Germinal center (tissue), 1 donor: ENCODE data around the gene CASP6.
A peak's percentile ranks its signal among the peaks of the same experiment; 100 is the strongest.

Experiments
- DNase-seq: peaks from one replicate; pipeline ENCODE4 v3.0.0; 2012; ENCODE audit warnings: mixed read lengths, low spot score

Gene CASP6

GRCh38 chr4:109702950-109703663 lies at the start of gene CASP6:
Gene CASP6 (minus strand): TSS chr4:109703445. CDS start chr4:109703395, 50 bp downstream.
- DNase-seq = peak; percentile 77

GRCh38 chr4:109752525-109752924 lies 49.3 kb upstream of the CASP6 start:
- no peak for DNase-seq

GRCh38 chr4:109751852-109752251 lies 48.6 kb upstream of the CASP6 start:
- DNase-seq = no peak

GRCh38 chr4:109750652-109751244 lies 47.5 kb upstream of the CASP6 start:
- no peak for DNase-seq

- no peak for DNase-seq
These were observed 46.3 kb upstream of the CASP6 start for GRCh38 chr4:109749388-109750082.

GRCh38 chr4:109748114-109748513 lies 44.9 kb upstream of the CASP6 start:
- DNase-seq = no peak

GRCh38 chr4:109746728-109747127 lies 43.5 kb upstream of the CASP6 start:
- DNase-seq = no peak

- DNase-seq = no peak
These were observed 42.6 kb upstream of the CASP6 start for GRCh38 chr4:109745830-109746229.

- no peak for DNase-seq
These were observed 36.3 kb upstream of the CASP6 start for GRCh38 chr4:109739547-109739946.

- no peak for DNase-seq
These were observed 35.0 kb upstream of the CASP6 start for GRCh38 chr4:109738104-109738872.

GRCh38 chr4:109735566-109736365 lies 32.5 kb upstream of the CASP6 start:
- no peak for DNase-seq

- no peak for DNase-seq
These were observed 30.5 kb upstream of the CASP6 start for GRCh38 chr4:109733728-109734127.

- DNase-seq = no peak
These were observed 27.6 kb upstream of the CASP6 start for GRCh38 chr4:109730619-109731545.

- peak; percentile 92 for DNase-seq
These were observed 26.7 kb upstream of the CASP6 start, which contains the start of gene PLA2G12A for GRCh38 chr4:109729718-109730618. Gene PLA2G12A (minus strand): TSS chr4:109730070. CDS start chr4:109729809, 261 bp downstream.

- DNase-seq = peak; percentile 28
These were observed 26.0 kb upstream of the CASP6 start for GRCh38 chr4:109729117-109729717.

GRCh38 chr4:109728385-109728784 lies 25.1 kb upstream of the CASP6 start:
- no peak for DNase-seq

GRCh38 chr4:109723110-109723509 lies 19.9 kb upstream of the CASP6 start:
- DNase-seq = peak; percentile 29

- DNase-seq = no peak
These were observed 19.1 kb upstream of the CASP6 start for GRCh38 chr4:109722357-109722756.

GRCh38 chr4:109721033-109721432 lies 17.8 kb upstream of the CASP6 start:
- DNase-seq = no peak
